ENCODE measurements around the gene FRZB. TPM values are rescaled to one million over a fixed set of nuclear protein-coding genes. Genes with fewer than 3 reads are reported as not detected.
A peak's percentile ranks its signal among the peaks of the same experiment; 100 is the strongest.

FRZB gene
- 1 to 10 TPM; 3.0 to 9.1 (median 4.5) TPM for total RNA-seq

DNA sequence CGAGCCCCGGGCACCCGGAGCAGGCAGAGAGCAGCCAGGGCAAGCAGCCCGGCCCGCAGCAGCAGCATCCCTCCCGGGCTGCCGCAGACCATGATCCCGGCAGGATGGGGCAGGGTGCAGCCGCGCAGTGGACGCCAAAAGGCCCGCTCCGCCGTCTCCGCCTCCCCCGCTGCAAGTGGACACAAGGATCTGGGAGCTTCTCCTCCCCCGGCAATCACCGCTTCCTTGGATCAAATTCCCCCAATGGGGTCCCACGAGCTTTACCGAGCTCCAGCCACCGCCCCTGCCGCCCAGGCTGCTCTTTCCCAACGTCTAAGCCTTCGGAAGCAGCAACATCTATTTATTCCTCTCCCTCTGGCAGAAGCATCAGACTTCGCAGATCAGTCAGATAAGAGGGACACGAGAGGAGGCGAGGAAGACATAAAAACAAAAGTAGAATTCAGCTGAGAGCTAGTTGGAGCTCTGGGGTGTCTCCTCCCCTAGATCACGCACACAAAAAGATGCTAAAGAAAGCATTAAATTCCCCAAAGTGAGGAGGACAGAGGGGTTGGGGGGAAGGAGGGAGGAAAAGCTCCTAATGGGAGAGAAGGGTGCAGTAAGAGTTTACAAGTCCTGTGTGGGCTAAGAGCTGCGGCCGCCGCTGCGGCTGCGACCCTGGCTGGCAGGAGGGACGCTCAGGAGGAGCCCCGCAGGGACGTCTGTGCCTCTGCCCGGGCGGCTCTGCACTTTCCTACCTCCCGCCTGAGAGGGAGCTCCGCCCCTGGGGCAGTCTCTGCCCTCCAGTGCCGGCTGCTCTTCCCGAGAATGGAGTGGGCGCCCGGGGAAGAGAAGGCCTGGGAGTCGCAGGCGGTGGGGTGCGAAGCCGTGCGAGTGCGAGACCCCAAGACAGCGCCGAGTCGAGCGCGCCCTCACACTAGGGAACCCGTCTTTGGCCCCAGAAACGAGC lies at the start of gene FRZB:
FRZB (minus strand) TSS at position 177 of the 946 bp plus-strand sequence; CDS start at position 92, 85 bp downstream.
- peak; percentile 17 to 58 (median 55) for DNase-seq
- Histone ChIP-seq H3K27ac (peak within 1 kb of the TSS; percentile 21 to 69 (median 44)), H3K27me3 (no peaks in the 10 kb centered on the region), H3K9me3 (no peaks in the 10 kb centered on the region), H3K4me1 (peaks cover 0 to 9% (median 0%) of the 10 kb centered on the region in 4 donors), H3K4me3 (peak within 1 kb of the TSS; percentile 18 to 47 (median 32)), H3K36me3 (no peaks in the 10 kb centered on the region)
- TF ChIP-seq CTCF (IDR thresholded peaks at IDR 0.05) (no peak), POLR2A (IDR thresholded peaks at IDR 0.05) (no peak)

- DNase-seq, result no peak
- no peak for TF ChIP-seq POLR2A (IDR thresholded peaks at IDR 0.05)
- TF ChIP-seq CTCF (IDR thresholded peaks at IDR 0.05), result no peak
- Histone ChIP-seq H3K27me3 (no peaks in the 10 kb centered on the region), H3K27ac (no peak overlapping the region), H3K4me1 (no peaks in the 10 kb centered on the region), H3K9me3 (no peaks in the 10 kb centered on the region), H3K36me3 (peaks cover 0 to 19% (median 0%) of the 10 kb centered on the region in 3 donors), H3K4me3 (no peak overlapping the region)
Observed at GRCh38 chr2:182915369-182916326, 49.2 kb upstream of the FRZB start.

- Histone ChIP-seq H3K27me3 (no peaks in the 10 kb centered on the region), H3K4me1 (no peaks in the 10 kb centered on the region), H3K36me3 (peaks cover 0 to 12% (median 0%) of the 10 kb centered on the region in 3 donors), H3K9me3 (no peaks in the 10 kb centered on the region), H3K4me3 (no peak overlapping the region), H3K27ac (no peak overlapping the region)
- DNase-seq, result no peak
- TF ChIP-seq CTCF (IDR thresholded peaks at IDR 0.05) (no peak), POLR2A (IDR thresholded peaks at IDR 0.05) (no peak)
Observed at GRCh38 chr2:182914852-182915251, 48.4 kb upstream of the FRZB start.

DNA sequence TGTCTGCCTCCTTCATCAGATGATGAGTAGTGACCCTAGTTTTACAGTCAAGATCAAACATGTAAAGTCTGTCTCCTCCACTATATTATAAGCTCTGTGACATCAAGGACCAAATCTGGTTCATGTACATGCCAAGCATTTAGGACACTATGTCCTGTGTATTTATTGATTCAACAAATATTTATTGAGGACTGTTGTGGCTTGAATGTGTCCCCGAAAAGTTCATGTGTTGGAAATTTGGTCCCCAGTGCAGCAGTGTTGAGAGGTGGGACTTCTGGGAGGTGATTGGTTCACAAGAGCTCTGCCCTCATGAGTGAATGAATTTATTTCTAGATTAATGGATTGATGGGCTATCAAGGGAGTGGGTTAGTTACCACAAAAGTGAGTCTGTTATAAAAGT lies 46.6 kb upstream of the FRZB start:
- Histone ChIP-seq H3K9me3 (no peaks in the 10 kb centered on the region), H3K27ac (no peak overlapping the region), H3K4me3 (no peak overlapping the region), H3K36me3 (peaks cover 0 to 12% (median 0%) of the 10 kb centered on the region in 3 donors), H3K27me3 (no peaks in the 10 kb centered on the region), H3K4me1 (no peaks in the 10 kb centered on the region)
- TF ChIP-seq CTCF (IDR thresholded peaks at IDR 0.05) (no peak), POLR2A (IDR thresholded peaks at IDR 0.05) (no peak)
- no peak for DNase-seq

DNA sequence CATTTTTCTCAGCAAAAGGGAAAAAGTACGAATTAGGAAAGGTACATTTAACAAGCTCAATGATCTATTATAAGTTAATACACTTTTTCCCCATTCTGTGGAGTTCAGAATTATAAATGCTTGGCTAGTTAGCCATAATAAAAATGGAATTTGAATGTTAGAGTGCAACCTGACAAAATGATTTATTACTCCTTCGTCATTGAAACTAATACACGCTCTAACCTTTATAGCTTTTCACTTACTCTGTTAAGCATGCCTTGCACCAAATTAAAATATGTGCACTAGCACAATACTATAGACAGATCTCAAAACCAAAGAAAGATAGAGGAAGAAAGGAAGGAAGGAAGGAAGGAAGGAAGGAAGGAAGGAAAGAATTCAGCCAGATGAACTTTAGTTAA lies 46.1 kb upstream of the FRZB start:
- no peak for DNase-seq
- Histone ChIP-seq H3K36me3 (peaks cover 0 to 12% (median 0%) of the 10 kb centered on the region in 3 donors), H3K4me1 (no peaks in the 10 kb centered on the region), H3K27me3 (no peaks in the 10 kb centered on the region), H3K4me3 (no peak overlapping the region), H3K9me3 (no peaks in the 10 kb centered on the region), H3K27ac (no peak overlapping the region)
- TF ChIP-seq CTCF (IDR thresholded peaks at IDR 0.05) (no peak), POLR2A (IDR thresholded peaks at IDR 0.05) (no peak)
